Measurements from ENCODE around the gene BOLA3. TPM values are rescaled to one million over a fixed set of nuclear protein-coding genes. Genes with fewer than 3 reads are reported as not detected.
"Not testable (repeated sequence)": the region's sequence is repeated elsewhere in the genome, so short reads cannot be mapped to it uniquely, and the experiment has no call there.

The BOLA3 gene
- polyA plus RNA-seq (2013, experiment 1 of 2; ENCODE audit: insufficient read length) = 28.7 TPM
- 32.9 TPM for polyA plus RNA-seq (2013, experiment 2 of 2; ENCODE audit: insufficient read length)

GRCh38 chr2:74147727-74148456, at the start of gene BOLA3:
BOLA3 (minus strand) TSS chr2:74147912; CDS start chr2:74147874, 38 bp downstream.
- DNase-seq = peak; percentile 75

GRCh38 chr2:74197049-74197448, 49.3 kb upstream of the BOLA3 start:
- no peak for DNase-seq

- DNase-seq = no peak
Observed at GRCh38 chr2:74194799-74195198, 47.1 kb upstream of the BOLA3 start.

GRCh38 chr2:74191596-74192380, 44.1 kb upstream of the BOLA3 start:
- no peak for DNase-seq

GRCh38 chr2:74188696-74189095, 41.0 kb upstream of the BOLA3 start:
- no peak for DNase-seq

- DNase-seq = peak; percentile 83
Observed at GRCh38 chr2:74188018-74188601, 40.4 kb upstream of the BOLA3 start.

GRCh38 chr2:74186706-74187105, 39.0 kb upstream of the BOLA3 start:
- DNase-seq = not testable (repeated sequence)

GRCh38 chr2:74186038-74186437, 38.3 kb upstream of the BOLA3 start:
- no peak for DNase-seq

- no peak for DNase-seq
Observed at GRCh38 chr2:74183878-74184277, 36.2 kb upstream of the BOLA3 start.

GRCh38 chr2:74181739-74182138, 34.0 kb upstream of the BOLA3 start:
- DNase-seq = peak; percentile 4

- no peak for DNase-seq
Observed at GRCh38 chr2:74179063-74179865, 31.6 kb upstream of the BOLA3 start.

GRCh38 chr2:74178211-74179062, 30.7 kb upstream of the BOLA3 start, which contains the start of gene MOB1A:
MOB1A (minus strand) TSS chr2:74178879; CDS start chr2:74178674, 205 bp downstream.
- peak; percentile 98 for DNase-seq

- no peak for DNase-seq
Observed at GRCh38 chr2:74177696-74178095, 30.0 kb upstream of the BOLA3 start.

- DNase-seq = no peak
Observed at GRCh38 chr2:74174909-74175308, 27.2 kb upstream of the BOLA3 start.

GRCh38 chr2:74168739-74169138, 21.0 kb upstream of the BOLA3 start:
- DNase-seq = no peak

- DNase-seq = no peak
Observed at GRCh38 chr2:74164761-74165160, 17.0 kb upstream of the BOLA3 start.

GRCh38 chr2:74162951-74163350, 15.2 kb upstream of the BOLA3 start:
- DNase-seq = no peak

GRCh38 chr2:74155830-74156229, 8.1 kb upstream of the BOLA3 start:
- no peak for DNase-seq

- DNase-seq = no peak
Observed at GRCh38 chr2:74152954-74153353, 5.2 kb upstream of the BOLA3 start.

- DNase-seq = no peak
Observed at GRCh38 chr2:74149570-74150319, 2.0 kb upstream of the BOLA3 start.

GRCh38 chr2:74149247-74149525, 1.5 kb upstream of the BOLA3 start:
- no peak for DNase-seq
